Colonic mucosa (tissue), 4 donors: ENCODE results near the gene NTMT1. TPM values are rescaled to one million over a fixed set of nuclear protein-coding genes. Genes with fewer than 3 reads are reported as not detected.

Experiments used
- DNase-seq: peaks from one replicate; pipeline ENCODE4 v3.0.0-alpha.2; 2020
- H3K27ac ChIP-seq: fragments of 200-600 bp; one replicate; pipeline ENCODE4 v1.8.0; 2021
- H3K27me3 ChIP-seq: fragments of 200-600 bp; one replicate; pipeline ENCODE4 v1.8.0; 2021
- H3K36me3 ChIP-seq: fragments of 200-600 bp; one replicate; pipeline ENCODE4 v1.8.0; 2021
- H3K4me1 ChIP-seq: fragments of 200-600 bp; one replicate; pipeline ENCODE4 v1.8.0; 2021; ENCODE audit warnings: mild to moderate bottlenecking
- H3K4me3 ChIP-seq: fragments of 200-600 bp; one replicate; pipeline ENCODE4 v1.8.0; 2021
- H3K9ac ChIP-seq, 2 donors: one replicate each; pipeline ENCODE4 v1.7.0; 2013; ENCODE audit warnings: control low read depth in 2 of 2, low read depth in 2 of 2, low read length in 2 of 2
- H3K9me3 ChIP-seq: fragments of 200-600 bp; one replicate; pipeline ENCODE4 v1.8.0; 2021
- intact Hi-C: fragments of 100-400 bp; cut with DNase I; formaldehyde crosslinking; loops from one replicate; pipeline ENCODE4 v1.14.1; 2022
- total RNA-seq, 2 donors: library from RNA; stranded (reverse); fragmentation: NEBNext Ultra II Directional in 1 of 2; extraction: Animal tissue kit (Norgen Biotek cat#: 25700) in 1 of 2; gene quantifications; one replicate each; pipeline ENCODE4 v1.2.1, GENCODE V29; 2021
- TF ChIP-seq, protein P1 (sequence below): fragments of 200-600 bp; IDR thresholded peaks from one replicate; pipeline ENCODE4 v1.8.0; 2022; ENCODE audit warnings: antibody characterized with exemption, mild to moderate bottlenecking
- donor health status: healthy.
- donor health status: DM: no; HTN: no; CAD: no.
- donor health status: DM: no; HTN: no; CAD: no.

The NTMT1 gene
- total RNA-seq, 2 donors from 2014 or later = 25.3 to 50.2 TPM

DNA sequence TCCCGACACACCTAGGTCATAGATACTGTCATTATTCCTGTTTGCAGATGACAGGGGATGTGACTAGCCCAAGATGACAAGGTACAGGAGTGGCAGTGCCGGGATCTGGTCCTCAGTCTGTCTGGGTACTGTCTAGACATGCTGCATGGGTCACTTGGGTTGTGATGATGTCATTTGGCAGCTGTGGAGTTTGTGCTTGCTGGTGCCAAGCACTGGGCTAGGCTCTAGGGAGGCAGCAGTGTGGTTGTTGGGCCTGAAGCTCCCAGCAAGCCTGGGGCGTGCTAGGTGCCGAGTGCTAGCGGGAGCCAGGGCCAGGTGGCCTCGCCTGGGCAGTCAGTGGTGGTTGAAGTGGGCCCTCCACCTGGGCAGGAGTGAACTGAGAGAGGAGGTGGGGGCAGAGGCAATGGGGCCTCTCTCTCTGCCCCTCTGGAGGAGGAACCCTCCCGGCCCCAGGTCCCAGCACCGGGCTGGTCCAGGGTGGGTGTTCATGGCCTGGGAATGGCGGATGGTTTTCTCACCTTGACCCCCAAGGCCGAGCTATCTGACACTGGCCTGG is 24.8 kb downstream of the NTMT1 start:
- Histone ChIP-seq H3K9me3 (no peaks in the 10 kb centered on the region), H3K27ac (no peak overlapping the region), H3K36me3 (no peaks in the 10 kb centered on the region), H3K4me3 (no peak overlapping the region), H3K4me1 (no peaks in the 10 kb centered on the region), H3K27me3 (no peaks in the 10 kb centered on the region), H3K9ac (no peak overlapping the region)
- no peak for DNase-seq
- intact Hi-C loops = loop anchor here (5.0 kb wide), 1 partner anchor 67 kb away; no protein-coding TSS in a partner anchor
- TF ChIP-seq, protein P1, sequence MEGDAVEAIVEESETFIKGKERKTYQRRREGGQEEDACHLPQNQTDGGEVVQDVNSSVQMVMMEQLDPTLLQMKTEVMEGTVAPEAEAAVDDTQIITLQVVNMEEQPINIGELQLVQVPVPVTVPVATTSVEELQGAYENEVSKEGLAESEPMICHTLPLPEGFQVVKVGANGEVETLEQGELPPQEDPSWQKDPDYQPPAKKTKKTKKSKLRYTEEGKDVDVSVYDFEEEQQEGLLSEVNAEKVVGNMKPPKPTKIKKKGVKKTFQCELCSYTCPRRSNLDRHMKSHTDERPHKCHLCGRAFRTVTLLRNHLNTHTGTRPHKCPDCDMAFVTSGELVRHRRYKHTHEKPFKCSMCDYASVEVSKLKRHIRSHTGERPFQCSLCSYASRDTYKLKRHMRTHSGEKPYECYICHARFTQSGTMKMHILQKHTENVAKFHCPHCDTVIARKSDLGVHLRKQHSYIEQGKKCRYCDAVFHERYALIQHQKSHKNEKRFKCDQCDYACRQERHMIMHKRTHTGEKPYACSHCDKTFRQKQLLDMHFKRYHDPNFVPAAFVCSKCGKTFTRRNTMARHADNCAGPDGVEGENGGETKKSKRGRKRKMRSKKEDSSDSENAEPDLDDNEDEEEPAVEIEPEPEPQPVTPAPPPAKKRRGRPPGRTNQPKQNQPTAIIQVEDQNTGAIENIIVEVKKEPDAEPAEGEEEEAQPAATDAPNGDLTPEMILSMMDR = no peak

GRCh38 chr9:129653823-129654553 is 28.0 kb downstream of the NTMT1 start:
- intact Hi-C loops = loop anchor here (5.0 kb wide), 1 partner anchor 63 kb away; no protein-coding TSS in a partner anchor
- TF ChIP-seq, protein P1 = no peak
- no peaks in the 10 kb centered on the region for H3K4me1 ChIP-seq
- DNase-seq = no peak
- no peaks in the 10 kb centered on the region for H3K36me3 ChIP-seq
- H3K9me3 ChIP-seq = no peaks in the 10 kb centered on the region
- no peak overlapping the region for H3K9ac ChIP-seq
- no peaks in the 10 kb centered on the region for H3K27me3 ChIP-seq
- H3K27ac ChIP-seq = no peak overlapping the region
- H3K4me3 ChIP-seq = no peak overlapping the region

DNA sequence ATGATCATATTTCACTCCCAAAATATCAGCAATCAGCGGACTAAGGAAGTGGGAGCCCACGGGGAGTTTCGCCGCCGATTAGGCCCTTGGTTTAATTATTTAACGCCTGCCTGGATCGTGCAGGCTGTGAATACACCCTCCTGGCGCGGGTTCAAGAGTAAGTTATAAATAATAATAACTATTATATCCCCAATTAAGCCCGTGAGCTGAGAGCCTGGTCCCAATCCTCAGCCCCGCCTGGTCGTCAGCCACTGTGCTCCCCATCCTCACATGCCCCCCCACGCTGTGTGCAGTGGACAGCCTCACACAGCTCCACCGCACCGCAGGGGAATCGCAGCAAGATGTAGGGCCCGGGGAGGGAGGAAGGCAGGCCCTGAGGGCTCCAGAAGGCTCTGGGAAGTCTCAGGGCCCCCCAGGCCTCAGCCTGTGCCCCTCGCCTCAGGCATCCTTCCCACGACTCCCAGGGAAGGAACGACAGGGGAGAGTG is 28.6 kb downstream of the NTMT1 start:
- Histone ChIP-seq H3K9me3 (no peaks in the 10 kb centered on the region), H3K4me1 (no peaks in the 10 kb centered on the region), H3K27me3 (no peaks in the 10 kb centered on the region), H3K9ac (no peak overlapping the region), H3K36me3 (no peaks in the 10 kb centered on the region), H3K27ac (no peak overlapping the region), H3K4me3 (no peak overlapping the region)
- intact Hi-C loops = loop anchor here (5.0 kb wide), 1 partner anchor 63 kb away; no protein-coding TSS in a partner anchor
- no peak for DNase-seq
- TF ChIP-seq, protein P1 = no peak

GRCh38 chr9:129655154-129655553 is 29.2 kb downstream of the NTMT1 start:
- H3K9me3 ChIP-seq = no peaks in the 10 kb centered on the region
- no peaks in the 10 kb centered on the region for H3K27me3 ChIP-seq
- no peaks in the 10 kb centered on the region for H3K36me3 ChIP-seq
- DNase-seq = no peak
- intact Hi-C loops = no loop called here
- H3K4me3 ChIP-seq = no peak overlapping the region
- no peak overlapping the region for H3K27ac ChIP-seq
- H3K4me1 ChIP-seq = no peaks in the 10 kb centered on the region
- H3K9ac ChIP-seq = no peak overlapping the region
- TF ChIP-seq, protein P1 = no peak

- intact Hi-C loops = no loop called here
- H3K27me3 ChIP-seq = no peaks in the 10 kb centered on the region
- DNase-seq = no peak
- no peaks in the 10 kb centered on the region for H3K4me1 ChIP-seq
- no peak overlapping the region for H3K27ac ChIP-seq
- H3K9me3 ChIP-seq = no peaks in the 10 kb centered on the region
- TF ChIP-seq, protein P1 = no peak
- H3K36me3 ChIP-seq = no peaks in the 10 kb centered on the region
- H3K4me3 ChIP-seq = no peak overlapping the region
- H3K9ac ChIP-seq = no peak overlapping the region
Measured at GRCh38 chr9:129655696-129656095, 29.7 kb downstream of the NTMT1 start.
